VCaP (cell line): ENCODE measurements around the gene NR3C1.

Experiments used
- H3K27ac ChIP-seq: fragments of 450-650 bp; 2 replicates; pipeline ENCODE4 v1.5.1; 2017
- CTCF ChIP-seq: fragments of 450-650 bp; conservative IDR thresholded peaks from 2 replicates; pipeline ENCODE4 v1.5.1; 2017; ENCODE audit warnings: mild to moderate bottlenecking, moderate library complexity

The NR3C1 gene

GRCh38 chr5:143347046-143347445, 56.4 kb downstream of the NR3C1 start:
- no peak overlapping the region for H3K27ac ChIP-seq
- no peak for TF ChIP-seq CTCF

- no peak for TF ChIP-seq CTCF
- no peak overlapping the region for H3K27ac ChIP-seq
Observed at GRCh38 chr5:143345671-143346440, 57.6 kb downstream of the NR3C1 start.

- no peak overlapping the region for H3K27ac ChIP-seq
Observed at GRCh38 chr5:143343042-143343441, 60.4 kb downstream of the NR3C1 start.

GRCh38 chr5:143342607-143343006, 60.9 kb downstream of the NR3C1 start:
- H3K27ac ChIP-seq, result no peak overlapping the region
- TF ChIP-seq CTCF, result no peak

More at GRCh38 chr5:143343042-143343441, 60.4 kb downstream of the NR3C1 start:
- TF ChIP-seq CTCF, result no peak

GRCh38 chr5:143341807-143342570, 61.5 kb downstream of the NR3C1 start:
- no peak for TF ChIP-seq CTCF
- no peak overlapping the region for H3K27ac ChIP-seq

GRCh38 chr5:143340891-143341685, 62.4 kb downstream of the NR3C1 start:
- TF ChIP-seq CTCF, result no peak
- no peak overlapping the region for H3K27ac ChIP-seq
